ENCODE results near the gene OLIG2.

OLIG2 gene

DNA sequence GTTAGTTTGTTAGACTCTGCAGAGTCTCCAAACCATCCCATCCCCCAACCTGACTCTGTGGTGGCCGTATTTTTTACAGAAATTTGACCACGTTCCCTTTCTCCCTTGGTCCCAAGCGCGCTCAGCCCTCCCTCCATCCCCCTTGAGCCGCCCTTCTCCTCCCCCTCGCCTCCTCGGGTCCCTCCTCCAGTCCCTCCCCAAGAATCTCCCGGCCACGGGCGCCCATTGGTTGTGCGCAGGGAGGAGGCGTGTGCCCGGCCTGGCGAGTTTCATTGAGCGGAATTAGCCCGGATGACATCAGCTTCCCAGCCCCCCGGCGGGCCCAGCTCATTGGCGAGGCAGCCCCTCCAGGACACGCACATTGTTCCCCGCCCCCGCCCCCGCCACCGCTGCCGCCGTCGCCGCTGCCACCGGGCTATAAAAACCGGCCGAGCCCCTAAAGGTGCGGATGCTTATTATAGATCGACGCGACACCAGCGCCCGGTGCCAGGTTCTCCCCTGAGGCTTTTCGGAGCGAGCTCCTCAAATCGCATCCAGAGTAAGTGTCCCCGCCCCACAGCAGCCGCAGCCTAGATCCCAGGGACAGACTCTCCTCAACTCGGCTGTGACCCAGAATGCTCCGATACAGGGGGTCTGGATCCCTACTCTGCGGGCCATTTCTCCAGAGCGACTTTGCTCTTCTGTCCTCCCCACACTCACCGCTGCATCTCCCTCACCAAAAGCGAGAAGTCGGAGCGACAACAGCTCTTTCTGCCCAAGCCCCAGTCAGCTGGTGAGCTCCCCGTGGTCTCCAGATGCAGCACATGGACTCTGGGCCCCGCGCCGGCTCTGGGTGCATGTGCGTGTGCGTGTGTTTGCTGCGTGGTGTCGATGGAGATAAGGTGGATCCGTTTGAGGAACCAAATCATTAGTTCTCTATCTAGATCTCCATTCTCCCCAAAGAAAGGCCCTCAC lies at the start of gene OLIG2:
OLIG2 (plus strand) TSS at position 447 of the 954 bp plus-strand sequence. CDS start 928 bp downstream, outside the sequence.
- peak; percentile 97 for DNase-seq (ENCODE audit: low spot score)

DNA sequence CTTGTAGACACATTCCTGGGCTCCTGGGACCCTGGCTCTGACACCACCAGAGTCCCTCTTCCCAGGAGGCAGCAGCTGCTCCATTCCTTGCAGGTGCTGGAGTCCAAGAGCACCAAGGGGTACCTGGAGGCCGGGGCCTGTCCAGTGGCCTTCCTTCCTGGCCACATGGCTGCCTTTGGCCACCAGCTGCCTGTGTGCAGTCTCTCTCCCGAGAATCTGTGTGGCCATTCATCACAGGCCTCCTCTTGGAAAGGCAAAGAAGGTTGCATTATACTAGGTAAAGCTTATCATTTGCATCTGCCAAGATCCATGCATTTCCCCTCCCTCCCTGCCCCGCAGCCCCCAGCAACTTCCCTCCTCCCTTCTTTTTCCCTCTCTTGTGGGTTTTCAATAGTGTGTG lies 48.9 kb upstream of the OLIG2 start:
- DNase-seq (ENCODE audit: low spot score) = no peak

DNA sequence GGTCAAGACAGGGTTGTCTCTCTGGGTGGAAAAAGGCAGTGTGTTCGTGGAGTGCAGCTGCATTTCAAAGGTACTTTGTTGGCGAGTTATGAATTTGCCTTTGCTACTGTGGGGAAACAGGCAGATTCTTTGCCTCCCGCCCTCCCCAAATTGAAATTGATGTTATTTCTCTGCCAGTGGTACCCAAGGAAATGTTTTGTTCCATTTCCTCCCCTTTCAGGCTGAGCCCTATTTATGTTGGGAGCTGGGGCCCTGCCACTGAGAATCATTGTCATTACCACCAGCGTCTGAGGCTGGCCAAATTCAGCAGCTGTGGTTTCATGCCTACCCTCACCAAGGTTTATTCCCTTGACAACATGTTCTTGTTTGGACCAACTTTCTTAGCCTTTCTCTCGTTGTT lies 48.5 kb upstream of the OLIG2 start:
- DNase-seq (ENCODE audit: low spot score) = peak; percentile 79

DNA sequence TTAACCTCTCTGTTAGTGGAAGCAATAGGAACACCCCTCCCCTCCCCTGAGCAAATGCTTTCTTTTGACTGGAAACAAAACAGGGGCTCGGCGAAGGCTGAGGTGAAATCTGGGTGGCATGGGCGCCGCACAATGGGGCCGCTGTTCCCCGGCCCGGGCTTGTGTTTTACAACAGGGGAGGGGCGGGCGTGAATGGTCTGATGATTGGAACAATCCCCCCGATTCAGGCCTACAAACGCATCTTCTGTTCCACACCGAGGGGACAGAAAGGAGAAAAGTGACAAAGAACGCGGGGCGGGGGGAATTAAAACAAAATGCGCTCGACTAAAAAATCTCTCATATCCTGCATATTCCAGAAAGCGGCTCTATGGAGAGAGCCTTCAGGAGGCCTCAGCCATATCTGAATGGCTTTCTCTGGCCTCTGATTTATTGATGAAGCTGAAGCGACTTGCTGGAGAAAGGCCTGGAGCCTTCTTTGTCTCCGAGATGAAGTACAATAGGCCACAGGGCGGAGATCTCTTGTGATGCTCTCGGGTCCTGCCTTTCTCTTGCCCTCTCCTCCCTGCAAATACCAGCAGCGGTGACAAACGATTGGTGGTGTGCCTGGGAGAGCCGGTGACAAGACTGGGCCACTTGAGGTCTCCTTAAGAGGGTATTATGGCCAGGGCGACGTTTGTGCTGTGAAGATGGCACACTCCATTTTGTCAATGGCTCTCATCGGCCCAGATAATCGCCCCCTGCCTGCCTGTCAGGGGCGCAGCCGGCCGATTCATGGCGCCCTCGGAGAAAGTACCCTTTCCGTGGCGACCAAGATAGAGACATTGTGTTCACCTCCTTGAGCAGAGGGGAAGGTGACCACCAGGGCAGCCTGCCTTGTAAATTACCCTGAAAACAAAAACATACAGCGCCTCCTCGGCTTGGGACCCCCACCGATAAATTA lies 47.1 kb upstream of the OLIG2 start:
- DNase-seq (ENCODE audit: low spot score) = peak; percentile 92

DNA sequence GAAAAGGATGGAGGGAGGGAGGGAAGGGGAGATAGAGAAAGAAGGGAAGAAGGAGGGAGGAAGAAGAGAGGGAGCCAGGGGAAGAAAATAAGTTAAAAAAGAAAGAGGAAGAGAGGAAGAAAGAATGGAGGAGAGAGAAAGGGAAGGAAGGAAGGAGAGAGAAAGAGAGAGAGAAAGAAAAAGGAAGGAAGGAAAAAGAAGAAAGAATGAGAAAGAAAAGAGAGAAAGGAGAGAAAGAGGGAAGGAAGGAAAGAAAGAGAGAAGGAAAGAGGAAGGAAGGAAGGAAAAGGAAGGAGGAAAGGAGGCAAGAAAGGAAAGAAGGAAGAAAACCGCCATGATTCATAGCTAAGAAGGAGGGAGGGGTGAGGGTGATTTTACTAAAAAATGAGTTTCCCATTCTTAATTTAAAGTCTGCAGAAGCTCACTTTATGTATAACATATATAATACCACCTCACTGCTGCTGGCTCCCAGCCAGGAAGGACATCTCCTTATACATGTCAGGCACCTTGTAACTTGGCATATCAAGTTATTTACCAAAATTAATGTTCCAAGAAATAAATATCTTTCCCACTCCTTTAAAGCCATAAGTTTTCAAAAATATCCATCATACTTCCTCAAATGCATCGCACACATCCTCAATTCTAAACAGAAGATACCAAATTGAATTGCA lies 46.0 kb upstream of the OLIG2 start:
- DNase-seq (ENCODE audit: low spot score) = no peak

DNA sequence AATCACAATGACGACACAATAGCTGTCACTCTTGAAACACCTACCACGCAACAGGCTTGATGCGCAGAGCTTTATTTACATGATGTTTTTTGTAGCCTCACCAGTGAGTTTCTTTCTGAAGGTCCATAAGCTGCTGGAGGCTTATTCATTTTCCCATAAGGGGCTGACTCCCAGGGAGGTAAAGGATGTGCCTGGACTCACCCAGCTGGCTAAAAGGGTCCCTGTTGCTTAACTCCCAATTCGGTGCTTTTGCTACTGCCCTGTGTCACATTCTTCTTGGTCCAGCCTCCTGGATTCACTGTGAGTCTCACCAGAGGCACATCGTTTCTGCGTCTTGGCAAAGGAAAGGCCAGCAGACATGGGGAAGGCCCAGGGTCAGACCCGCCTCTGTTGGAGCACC lies 44.6 kb upstream of the OLIG2 start:
- no peak for DNase-seq (ENCODE audit: low spot score)

DNA sequence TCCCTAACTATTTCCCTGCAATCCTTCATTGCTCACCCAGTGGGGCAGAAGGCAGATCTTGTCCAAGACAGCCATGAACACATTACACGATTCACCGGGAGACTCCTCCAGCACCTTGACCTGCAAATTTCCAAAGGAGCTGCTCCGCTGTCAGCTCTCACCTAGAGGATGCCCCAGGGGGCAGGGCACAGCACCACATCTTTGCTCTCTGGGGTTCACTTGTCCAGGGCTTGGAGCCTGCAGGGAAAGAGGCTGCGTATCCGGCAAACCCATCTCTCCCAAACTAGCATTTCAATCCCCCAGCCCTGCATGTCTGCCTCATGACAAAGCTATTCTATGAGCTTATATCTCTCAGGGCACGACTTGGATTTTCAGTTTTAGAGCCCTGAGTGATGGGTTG lies 35.1 kb upstream of the OLIG2 start:
- no peak for DNase-seq (ENCODE audit: low spot score)

DNA sequence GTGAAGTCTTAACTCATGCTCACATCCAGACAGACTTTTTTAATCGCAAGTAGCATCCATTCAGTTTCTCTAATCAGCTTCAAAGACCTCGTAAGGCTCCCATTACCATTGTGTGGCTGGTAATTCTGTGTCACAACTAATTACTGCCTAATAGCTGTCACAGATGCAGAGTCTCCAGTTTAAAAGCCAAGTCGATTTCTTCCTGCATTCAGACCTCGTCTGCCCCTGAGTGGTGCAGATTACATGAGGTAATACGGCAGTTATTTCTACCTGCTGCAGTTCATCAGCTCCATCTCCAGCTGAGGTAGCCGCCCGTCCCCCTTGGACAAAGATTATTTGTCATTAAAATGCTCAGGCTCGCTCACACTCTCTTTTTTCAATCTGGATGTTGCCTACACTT lies 34.4 kb upstream of the OLIG2 start:
- no peak for DNase-seq (ENCODE audit: low spot score)

DNA sequence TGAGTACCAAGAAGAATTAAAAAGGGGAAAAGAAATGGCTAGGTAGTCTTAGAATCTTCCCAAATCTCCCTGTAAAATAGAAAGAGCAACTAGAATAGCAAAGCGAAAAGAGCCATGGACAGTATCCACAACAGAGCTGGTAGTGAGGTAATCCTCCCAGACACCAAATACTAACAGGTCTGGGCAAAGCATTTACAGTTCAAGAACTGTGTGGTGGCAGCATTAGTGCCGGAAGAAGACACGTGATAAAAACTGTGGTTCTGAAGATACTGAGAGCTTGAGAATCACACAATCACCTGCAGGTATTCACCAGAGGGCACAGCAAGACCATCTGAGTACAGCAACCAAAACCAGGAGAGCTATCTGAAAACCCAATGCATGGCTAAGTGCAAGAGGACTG lies 31.8 kb upstream of the OLIG2 start:
- DNase-seq (ENCODE audit: low spot score) = no peak

DNA sequence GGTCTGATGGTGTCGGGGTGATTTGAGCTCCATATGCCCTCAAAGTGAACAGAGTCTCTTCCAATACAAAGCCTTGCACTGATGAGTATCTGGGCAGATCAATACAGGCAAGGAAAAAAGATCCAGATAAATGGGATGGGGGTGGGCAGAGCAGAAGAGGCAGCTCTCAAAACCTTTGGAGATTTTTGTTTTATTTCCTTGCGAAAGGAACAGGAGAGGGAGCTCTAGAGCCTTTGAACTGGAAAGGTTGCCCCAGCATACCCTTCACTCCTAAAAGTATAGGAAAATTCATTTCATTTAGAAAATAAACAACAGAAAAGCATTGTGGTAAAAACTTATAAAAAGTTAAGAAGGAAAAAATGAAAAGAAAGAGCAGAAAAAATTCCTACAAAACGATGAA lies 31.4 kb upstream of the OLIG2 start:
- DNase-seq (ENCODE audit: low spot score) = no peak

DNA sequence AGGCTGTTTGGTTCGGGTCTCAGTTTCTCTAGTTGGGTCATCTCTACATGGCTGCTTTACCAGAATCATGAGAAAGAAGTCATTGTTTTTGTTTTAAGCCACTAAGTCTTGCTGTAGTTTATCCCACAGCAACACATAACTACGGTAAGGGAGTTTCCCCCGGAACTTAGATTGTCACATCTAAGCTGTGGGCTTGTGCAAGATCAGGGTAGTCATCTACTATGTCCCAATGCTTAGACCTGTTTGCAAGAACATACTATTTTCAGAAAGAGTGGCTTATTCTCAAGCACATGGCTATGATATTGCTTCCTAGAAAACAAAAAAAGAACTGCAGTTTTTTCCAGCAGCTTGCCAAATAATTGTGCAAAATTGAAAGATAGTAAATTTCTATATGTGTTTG lies 18.0 kb upstream of the OLIG2 start:
- no peak for DNase-seq (ENCODE audit: low spot score)

DNA sequence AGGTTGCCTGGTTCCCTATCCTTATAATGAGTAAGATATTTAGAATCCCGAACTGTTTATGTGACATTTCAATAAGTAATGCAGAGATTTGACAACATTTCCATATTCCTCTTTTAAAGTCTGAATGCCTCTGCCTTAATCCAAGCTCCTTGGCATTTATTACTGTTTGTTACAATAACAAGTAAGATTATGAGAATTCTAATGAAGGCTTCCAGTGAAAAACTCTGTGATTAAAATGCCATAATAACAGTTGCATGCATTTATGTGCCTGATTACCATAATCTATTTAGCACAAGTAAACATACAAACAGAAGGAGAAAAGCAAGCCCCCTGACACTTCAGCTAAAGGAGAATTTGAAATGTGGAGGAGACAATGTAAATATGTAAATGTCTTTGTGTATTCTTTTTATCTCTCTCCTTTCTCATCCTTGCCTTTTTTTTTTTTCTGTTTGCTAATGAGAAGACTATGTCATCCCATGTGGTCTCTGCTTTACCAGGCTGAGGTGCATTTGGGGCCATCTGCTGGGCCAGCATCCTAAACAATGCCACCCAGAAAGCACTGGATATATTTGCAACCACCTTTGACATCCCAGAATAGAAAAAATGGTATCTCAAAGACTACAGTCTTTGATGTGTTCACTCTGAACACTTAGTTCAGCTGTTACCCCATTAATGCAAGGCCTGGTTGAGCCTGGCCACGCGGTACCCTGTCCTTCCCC lies 17.2 kb upstream of the OLIG2 start:
- peak; percentile 39 for DNase-seq (ENCODE audit: low spot score)

DNA sequence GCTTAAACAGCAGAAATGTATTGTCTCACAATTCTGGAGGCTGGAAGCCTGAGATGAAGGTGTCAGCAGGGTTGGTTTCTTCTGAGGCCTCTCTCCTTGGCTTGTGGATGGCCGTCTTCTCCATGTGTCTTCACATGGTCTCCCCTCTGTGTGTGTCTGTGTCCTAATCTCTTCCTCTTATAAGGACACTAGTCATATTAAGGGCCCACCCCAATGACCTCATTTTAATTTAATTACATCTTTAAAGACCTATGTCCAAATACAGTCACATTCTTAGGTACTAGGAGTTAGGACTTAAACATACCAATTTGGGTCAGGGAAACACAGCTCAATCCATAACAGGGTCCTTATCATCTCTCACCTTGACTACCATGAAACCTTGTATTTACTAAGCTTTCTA lies 14.8 kb upstream of the OLIG2 start:
- DNase-seq (ENCODE audit: low spot score) = no peak

DNA sequence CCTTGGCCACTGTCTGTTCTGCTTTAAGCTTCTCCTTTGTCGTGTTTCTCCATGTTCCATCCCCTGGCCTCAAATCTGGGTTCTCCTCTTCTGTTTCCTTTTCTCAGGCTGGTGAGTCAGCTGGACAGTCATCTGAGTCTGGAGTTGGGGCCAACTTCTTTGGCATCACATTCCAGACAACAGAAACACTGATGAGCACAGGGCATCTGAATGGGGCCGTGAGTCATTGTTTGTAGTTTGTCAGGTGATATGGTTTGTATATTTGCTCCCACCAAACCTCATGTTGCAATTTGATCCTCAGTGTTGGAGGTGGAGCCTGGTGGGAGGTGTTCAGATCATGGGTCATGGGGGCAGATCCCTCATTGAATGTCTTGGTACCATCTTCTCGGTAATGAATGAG lies 14.3 kb upstream of the OLIG2 start:
- DNase-seq (ENCODE audit: low spot score) = no peak

DNA sequence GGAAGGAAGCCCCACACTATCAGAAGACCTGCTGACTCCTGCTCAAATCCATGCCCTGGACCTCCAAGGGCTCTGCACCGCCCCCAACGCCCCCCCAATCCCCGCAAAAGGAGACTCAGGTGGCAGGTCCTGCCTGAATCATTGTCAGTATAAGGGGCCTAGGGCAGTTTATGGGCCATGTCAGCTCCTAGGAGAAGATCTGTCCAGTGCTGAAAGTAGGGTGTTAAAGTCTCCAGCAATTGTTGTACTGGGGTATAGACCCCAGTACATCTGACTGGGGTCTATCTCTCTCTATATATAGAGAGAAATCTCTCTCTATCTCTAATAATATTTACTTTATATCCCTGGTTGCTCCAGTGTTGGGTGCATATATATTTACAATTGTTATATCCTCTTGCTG lies 12.1 kb upstream of the OLIG2 start:
- DNase-seq (ENCODE audit: low spot score) = no peak

DNA sequence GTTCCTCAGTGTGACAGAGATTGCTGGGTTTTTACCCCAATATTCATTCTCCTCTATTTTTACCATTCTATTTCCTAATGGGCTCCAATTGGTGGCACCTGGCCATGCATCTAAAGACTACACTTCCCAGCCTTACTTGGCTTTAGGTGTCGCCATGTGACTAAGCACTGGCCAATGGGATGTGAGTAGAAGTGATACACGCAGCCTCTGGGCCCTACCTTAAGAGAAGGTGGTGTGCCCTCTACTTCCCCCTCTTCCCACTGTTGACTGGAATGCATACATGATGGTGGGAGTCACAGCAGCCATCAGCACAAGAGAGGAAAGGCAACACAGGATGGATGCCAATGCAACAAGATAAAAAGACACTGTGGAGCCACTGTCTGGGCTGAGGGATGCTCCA lies 11.4 kb upstream of the OLIG2 start:
- no peak for DNase-seq (ENCODE audit: low spot score)

DNA sequence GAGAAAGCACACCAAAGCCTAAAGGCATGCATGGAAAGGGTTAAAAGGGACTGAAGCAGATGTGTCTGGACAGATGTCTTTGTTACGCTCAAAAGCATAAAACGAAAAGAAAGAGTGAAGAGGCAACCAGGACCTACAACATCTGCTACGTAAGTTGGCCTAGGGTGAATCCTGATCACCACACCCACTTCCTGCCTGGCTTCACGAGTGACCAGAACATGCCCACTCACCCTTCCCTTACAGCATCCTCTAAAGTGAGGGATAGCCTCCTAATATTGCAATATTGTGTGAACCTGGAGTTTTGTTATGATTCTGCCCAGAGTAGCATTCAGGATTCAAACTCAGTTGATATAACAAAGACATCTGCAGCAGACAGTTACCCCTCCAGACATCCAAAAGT lies 10.6 kb upstream of the OLIG2 start:
- DNase-seq (ENCODE audit: low spot score) = no peak

DNA sequence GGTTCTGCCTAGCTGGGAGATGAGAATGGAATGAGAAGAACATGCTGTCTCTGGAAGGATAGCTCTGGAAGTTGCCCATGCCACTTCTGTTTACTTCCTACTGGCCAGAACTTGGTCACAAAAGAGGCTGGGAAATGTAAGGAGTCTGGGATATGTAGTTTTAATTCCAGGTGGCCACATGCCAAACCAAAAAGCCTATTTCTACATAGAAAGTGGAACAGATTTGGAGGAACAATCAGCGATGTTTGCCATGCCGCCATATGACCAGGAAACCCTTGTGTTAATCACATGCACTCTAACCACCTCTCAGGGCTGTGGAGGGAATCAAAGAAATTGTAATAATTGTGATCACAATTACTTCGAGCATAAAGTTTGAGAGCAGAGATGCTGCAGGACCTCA lies 10.0 kb upstream of the OLIG2 start:
- no peak for DNase-seq (ENCODE audit: low spot score)

DNA sequence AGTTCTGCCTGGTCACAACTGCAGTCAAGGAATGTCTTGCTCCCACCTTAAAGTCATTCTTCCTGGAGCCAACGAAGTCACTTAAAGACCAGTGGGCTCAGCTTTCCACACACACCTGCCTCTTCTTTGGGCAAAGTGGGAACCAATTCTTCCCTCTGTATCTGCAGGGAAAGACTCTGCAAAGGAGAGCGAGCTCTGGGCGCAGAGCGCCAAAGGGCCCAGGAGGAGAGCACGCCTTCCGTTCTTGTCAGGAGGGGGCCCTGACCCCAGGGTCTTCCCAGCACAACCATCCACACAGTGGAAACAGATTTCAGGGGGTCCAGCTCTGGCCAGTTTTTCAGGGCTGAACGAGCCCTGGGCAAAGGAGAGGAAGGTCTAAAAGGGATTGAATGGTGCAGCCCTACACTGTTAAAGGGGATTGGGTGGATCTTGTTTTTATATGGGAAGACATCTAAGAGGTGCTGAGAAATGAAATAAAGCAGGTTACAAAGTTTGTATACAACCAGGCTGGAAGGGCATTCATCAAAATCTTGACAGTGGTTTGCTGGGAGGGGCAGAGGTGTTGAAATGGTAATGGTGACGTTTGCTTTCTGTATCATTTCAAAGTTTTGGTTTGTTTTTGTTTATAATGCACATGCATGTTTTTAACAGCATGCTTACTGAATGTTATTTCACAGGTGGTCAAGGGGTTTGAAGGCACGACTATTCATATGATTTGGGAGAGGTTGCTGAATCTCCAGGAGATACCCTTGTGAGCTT lies 6.8 kb upstream of the OLIG2 start:
- no peak for DNase-seq (ENCODE audit: low spot score)

DNA sequence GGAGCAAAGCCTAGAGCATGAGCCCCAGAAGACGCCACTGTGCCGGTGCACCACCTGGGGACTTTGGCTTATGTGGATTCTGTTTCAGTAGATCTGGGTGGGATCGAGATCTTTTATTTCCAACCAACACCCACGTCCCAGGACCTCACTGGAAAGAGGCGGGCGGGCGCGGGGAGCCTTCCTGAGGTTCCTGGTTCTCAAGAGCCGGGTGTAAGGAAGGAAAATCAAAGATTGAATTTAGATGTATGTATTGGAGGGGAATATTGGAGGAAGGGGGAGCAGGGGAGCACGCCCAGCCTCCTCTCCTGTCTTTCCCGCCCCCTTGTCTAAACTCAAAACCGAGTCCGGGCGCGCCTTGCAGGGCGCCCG lies 6.2 kb upstream of the OLIG2 start:
- no peak for DNase-seq (ENCODE audit: low spot score)
